Neural cell (in vitro differentiated cells): ENCODE measurements around the gene SBK1. TPM values are rescaled to one million over a fixed set of nuclear protein-coding genes. Genes with fewer than 3 reads are reported as not detected.

Source experiments
- H2AFZ ChIP-seq: fragments of 200-600, 300-800 bp; sonication (generic), shearing (Covaris generic); 2 replicates; pipeline ENCODE4 v1.6.0; 2014; ENCODE audit warnings: low read depth, mild to moderate bottlenecking, antibody characterized with exemption, low read length, moderate library complexity
- H3F3A ChIP-seq: fragments of 200-600 bp; shearing (Covaris generic); 2 replicates; pipeline ENCODE4 v1.6.1; 2016; ENCODE audit warnings: mild to moderate bottlenecking, moderate library complexity, mixed read lengths, antibody characterized with exemption, low read length; ENCODE audit not compliant: insufficient read depth, poor library complexity, severe bottlenecking
- H3K27ac ChIP-seq: fragments of 200-600, 300-800 bp; sonication (generic), shearing (Covaris generic); 2 replicates; pipeline ENCODE4 v1.5.1; 2014; ENCODE audit warnings: mild to moderate bottlenecking, low read length, moderate library complexity
- H3K27me3 ChIP-seq: fragments of 300-800, 200-600 bp; sonication (generic), shearing (Covaris generic); 2 replicates; pipeline ENCODE4 v1.6.0; 2014; ENCODE audit warnings: mild to moderate bottlenecking, low read depth, low read length, moderate library complexity; ENCODE audit not compliant: insufficient read depth
- H3K36me3 ChIP-seq: fragments of 300-800, 200-600 bp; sonication (generic), shearing (Covaris generic); 2 replicates; pipeline ENCODE4 v1.5.1; 2014; ENCODE audit warnings: mild to moderate bottlenecking, antibody characterized with exemption, low read length, moderate library complexity; ENCODE audit not compliant: insufficient read depth
- H3K4me2 ChIP-seq: fragments of 300-800, 200-600 bp; sonication (generic), shearing (Covaris generic); 2 replicates; pipeline ENCODE4 v1.6.0; 2014; ENCODE audit warnings: mild to moderate bottlenecking, low read length
- H3K4me3 ChIP-seq: fragments of 300-800, 200-600 bp; sonication (generic), shearing (Covaris generic); 2 replicates; pipeline ENCODE4 v1.5.1; 2014; ENCODE audit warnings: mild to moderate bottlenecking, low read length, moderate library complexity
- H3K79me2 ChIP-seq: fragments of 200-600 bp; shearing (Covaris generic); replicated peaks from 2 replicates; pipeline ENCODE4 v1.6.0; 2014; ENCODE audit warnings: mild to moderate bottlenecking, low read length, moderate library complexity; ENCODE audit not compliant: insufficient read depth
- H3K9ac ChIP-seq: fragments of 300-800, 200-600 bp; sonication (generic), shearing (Covaris generic); 2 replicates; pipeline ENCODE4 v1.6.1; 2016; ENCODE audit warnings: mild to moderate bottlenecking, low read length, mixed read lengths
- H3K9me2 ChIP-seq: fragments of 200-600 bp; shearing (Covaris generic); 2 replicates; pipeline ENCODE4 v1.6.1; 2016; ENCODE audit warnings: mild to moderate bottlenecking, low read length, mixed read lengths; ENCODE audit not compliant: insufficient read depth
- H3K9me3 ChIP-seq: fragments of 200-600, 300-800 bp; sonication (generic), shearing (Covaris generic); 2 replicates; pipeline ENCODE4 v1.6.1; 2016; ENCODE audit warnings: mild to moderate bottlenecking, mixed run types, low read length, moderate library complexity, mixed read lengths
- H4K20me1 ChIP-seq: fragments of 200-600 bp; shearing (Covaris generic); 2 replicates; pipeline ENCODE4 v1.6.1; 2016; ENCODE audit warnings: mild to moderate bottlenecking, mixed run types; ENCODE audit not compliant: insufficient read depth
- EP300 ChIP-seq: fragments of 450-650 bp; conservative IDR thresholded peaks from 2 replicates; pipeline ENCODE4 v1.6.1; 2014; ENCODE audit warnings: antibody characterized with exemption, mild to moderate bottlenecking, moderate library complexity; ENCODE audit not compliant: poor library complexity, severe bottlenecking
- EZH2 ChIP-seq: fragments of 200-600, 300-800 bp; shearing (Covaris generic), sonication (generic); IDR thresholded peaks from 2 replicates; pipeline ENCODE4 v1.6.1; 2014; ENCODE audit warnings: antibody characterized with exemption, low read length, borderline replicate concordance, mild to moderate bottlenecking; ENCODE audit not compliant: insufficient read depth, poor library complexity, severe bottlenecking
- MXI1 ChIP-seq: fragments of 450-650 bp; conservative IDR thresholded peaks from 2 replicates; pipeline ENCODE4 v1.6.1; 2014; ENCODE audit warnings: antibody characterized with exemption, mild to moderate bottlenecking; ENCODE audit not compliant: poor library complexity, severe bottlenecking
- POLR2AphosphoS5 ChIP-seq: IDR thresholded peaks from 2 replicates; pipeline ENCODE4 v1.6.1; 2012
- RAD21 ChIP-seq: fragments of 450-650 bp; conservative IDR thresholded peaks from 2 replicates; pipeline ENCODE4 v1.6.1; 2014; ENCODE audit warnings: antibody characterized with exemption, mild to moderate bottlenecking, moderate library complexity
- SMC3 ChIP-seq: fragments of 450-650 bp; conservative IDR thresholded peaks from 2 replicates; pipeline ENCODE4 v1.6.1; 2014; ENCODE audit warnings: antibody characterized with exemption, mild to moderate bottlenecking, moderate library complexity; ENCODE audit not compliant: poor library complexity
- TAF1 ChIP-seq: IDR thresholded peaks from 2 replicates; pipeline ENCODE4 v1.6.1; 2012; ENCODE audit warnings: low read depth
- polyA plus RNA-seq: library from polyadenylated mRNA; depleted of rRNA; stranded (reverse); fragments of >200 nt; gene quantifications from 2 replicates; pipeline ENCODE4 v1.2.3, GENCODE V29; 2014
- TF ChIP-seq, protein P1 (sequence below): fragments of 450-650 bp; IDR thresholded peaks from 2 replicates; pipeline ENCODE4 v1.5.1; 2014; ENCODE audit warnings: antibody characterized with exemption, mild to moderate bottlenecking, moderate library complexity; ENCODE audit not compliant: poor library complexity, severe bottlenecking
- TF ChIP-seq, protein P2 (sequence below): IDR thresholded peaks from 2 replicates; pipeline ENCODE4 v1.6.1; 2012; ENCODE audit warnings: borderline replicate concordance

The SBK1 gene
- polyA plus RNA-seq, 1 donor from 2014 or later, result 18.2 TPM

DNA sequence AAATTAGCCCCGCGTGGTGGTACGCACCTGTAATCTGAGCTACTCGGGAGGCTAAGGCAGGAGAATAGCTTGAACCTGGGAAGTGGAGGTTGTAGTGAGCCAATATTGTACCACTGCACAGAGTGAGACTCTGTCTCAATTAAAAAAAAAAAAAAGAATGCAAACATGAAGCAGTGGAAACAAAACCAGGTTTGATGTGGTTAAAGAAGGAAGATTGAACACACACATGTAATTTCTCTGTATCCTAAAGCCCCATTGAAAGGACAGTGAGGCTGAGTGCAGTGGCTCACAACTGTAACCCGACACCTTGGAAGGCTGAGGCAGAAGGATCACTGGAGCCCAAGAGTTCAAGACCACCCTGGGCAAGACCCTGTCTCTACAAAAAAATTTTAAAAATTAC lies 26.5 kb upstream of the SBK1 start:
- Histone ChIP-seq H3K9me2 (no peaks in the 10 kb centered on the region), H3K36me3 (no peaks in the 10 kb centered on the region), H3K9me3 (no peaks in the 10 kb centered on the region), H3K9ac (no peak overlapping the region), H3K4me3 (no peak overlapping the region), H3K27me3 (no peaks in the 10 kb centered on the region), H3K27ac (no peak overlapping the region), H4K20me1 (no peaks in the 10 kb centered on the region), H3K4me2 (no peak overlapping the region), H2AFZ (no peak overlapping the region), H3F3A (no peaks in the 10 kb centered on the region), H3K79me2 (no peaks in the 10 kb centered on the region)
- no peak for TF ChIP-seq EZH2
- TF ChIP-seq, protein P1, sequence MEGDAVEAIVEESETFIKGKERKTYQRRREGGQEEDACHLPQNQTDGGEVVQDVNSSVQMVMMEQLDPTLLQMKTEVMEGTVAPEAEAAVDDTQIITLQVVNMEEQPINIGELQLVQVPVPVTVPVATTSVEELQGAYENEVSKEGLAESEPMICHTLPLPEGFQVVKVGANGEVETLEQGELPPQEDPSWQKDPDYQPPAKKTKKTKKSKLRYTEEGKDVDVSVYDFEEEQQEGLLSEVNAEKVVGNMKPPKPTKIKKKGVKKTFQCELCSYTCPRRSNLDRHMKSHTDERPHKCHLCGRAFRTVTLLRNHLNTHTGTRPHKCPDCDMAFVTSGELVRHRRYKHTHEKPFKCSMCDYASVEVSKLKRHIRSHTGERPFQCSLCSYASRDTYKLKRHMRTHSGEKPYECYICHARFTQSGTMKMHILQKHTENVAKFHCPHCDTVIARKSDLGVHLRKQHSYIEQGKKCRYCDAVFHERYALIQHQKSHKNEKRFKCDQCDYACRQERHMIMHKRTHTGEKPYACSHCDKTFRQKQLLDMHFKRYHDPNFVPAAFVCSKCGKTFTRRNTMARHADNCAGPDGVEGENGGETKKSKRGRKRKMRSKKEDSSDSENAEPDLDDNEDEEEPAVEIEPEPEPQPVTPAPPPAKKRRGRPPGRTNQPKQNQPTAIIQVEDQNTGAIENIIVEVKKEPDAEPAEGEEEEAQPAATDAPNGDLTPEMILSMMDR, result no peak
- TF ChIP-seq TAF1, result no peak
- no peak for TF ChIP-seq RAD21
- no peak for TF ChIP-seq SMC3
- TF ChIP-seq, protein P2, sequence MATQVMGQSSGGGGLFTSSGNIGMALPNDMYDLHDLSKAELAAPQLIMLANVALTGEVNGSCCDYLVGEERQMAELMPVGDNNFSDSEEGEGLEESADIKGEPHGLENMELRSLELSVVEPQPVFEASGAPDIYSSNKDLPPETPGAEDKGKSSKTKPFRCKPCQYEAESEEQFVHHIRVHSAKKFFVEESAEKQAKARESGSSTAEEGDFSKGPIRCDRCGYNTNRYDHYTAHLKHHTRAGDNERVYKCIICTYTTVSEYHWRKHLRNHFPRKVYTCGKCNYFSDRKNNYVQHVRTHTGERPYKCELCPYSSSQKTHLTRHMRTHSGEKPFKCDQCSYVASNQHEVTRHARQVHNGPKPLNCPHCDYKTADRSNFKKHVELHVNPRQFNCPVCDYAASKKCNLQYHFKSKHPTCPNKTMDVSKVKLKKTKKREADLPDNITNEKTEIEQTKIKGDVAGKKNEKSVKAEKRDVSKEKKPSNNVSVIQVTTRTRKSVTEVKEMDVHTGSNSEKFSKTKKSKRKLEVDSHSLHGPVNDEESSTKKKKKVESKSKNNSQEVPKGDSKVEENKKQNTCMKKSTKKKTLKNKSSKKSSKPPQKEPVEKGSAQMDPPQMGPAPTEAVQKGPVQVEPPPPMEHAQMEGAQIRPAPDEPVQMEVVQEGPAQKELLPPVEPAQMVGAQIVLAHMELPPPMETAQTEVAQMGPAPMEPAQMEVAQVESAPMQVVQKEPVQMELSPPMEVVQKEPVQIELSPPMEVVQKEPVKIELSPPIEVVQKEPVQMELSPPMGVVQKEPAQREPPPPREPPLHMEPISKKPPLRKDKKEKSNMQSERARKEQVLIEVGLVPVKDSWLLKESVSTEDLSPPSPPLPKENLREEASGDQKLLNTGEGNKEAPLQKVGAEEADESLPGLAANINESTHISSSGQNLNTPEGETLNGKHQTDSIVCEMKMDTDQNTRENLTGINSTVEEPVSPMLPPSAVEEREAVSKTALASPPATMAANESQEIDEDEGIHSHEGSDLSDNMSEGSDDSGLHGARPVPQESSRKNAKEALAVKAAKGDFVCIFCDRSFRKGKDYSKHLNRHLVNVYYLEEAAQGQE, result no peak
- TF ChIP-seq POLR2AphosphoS5, result no peak
- TF ChIP-seq EP300, result no peak
- no peak for TF ChIP-seq MXI1

DNA sequence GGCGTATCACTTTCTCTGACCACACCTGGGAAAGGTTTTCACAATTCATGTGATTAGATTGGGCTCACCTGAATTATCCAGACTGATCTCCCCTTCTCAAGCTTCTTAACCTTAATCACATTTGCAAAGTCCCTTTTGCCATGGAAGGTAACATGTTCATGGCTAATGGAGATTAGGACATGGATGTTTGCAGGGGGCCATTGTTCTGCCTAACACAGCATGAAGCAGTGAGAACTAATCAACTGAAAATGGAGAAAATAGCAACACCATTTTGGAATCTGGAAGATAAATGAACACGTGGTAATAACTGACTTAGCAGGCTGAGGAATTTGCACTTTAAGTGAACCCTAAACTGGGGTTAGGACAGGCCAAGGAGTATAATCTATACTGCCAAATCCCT lies 25.0 kb upstream of the SBK1 start:
- Histone ChIP-seq H4K20me1 (no peaks in the 10 kb centered on the region), H3F3A (no peaks in the 10 kb centered on the region), H3K4me3 (no peak overlapping the region), H3K79me2 (no peaks in the 10 kb centered on the region), H2AFZ (no peak overlapping the region), H3K27ac (no peak overlapping the region), H3K9ac (no peak overlapping the region), H3K9me3 (no peaks in the 10 kb centered on the region), H3K4me2 (no peak overlapping the region), H3K36me3 (no peaks in the 10 kb centered on the region), H3K9me2 (no peaks in the 10 kb centered on the region), H3K27me3 (no peaks in the 10 kb centered on the region)
- TF ChIP-seq POLR2AphosphoS5 (no peak), EP300 (no peak), EZH2 (no peak), TAF1 (no peak), MXI1 (no peak), RAD21 (no peak), SMC3 (no peak)
- TF ChIP-seq, protein P2, result no peak
- TF ChIP-seq, protein P1, result no peak
